GM13976 (cell line): ENCODE data around the gene ME3.

Experiments used
- DNase-seq: peaks from one replicate; pipeline ENCODE4 v3.0.0; 2012; ENCODE audit warnings: low spot score
- CTCF ChIP-seq: IDR thresholded peaks from 2 replicates; pipeline ENCODE4 v1.5.1; 2012; ENCODE audit warnings: borderline replicate concordance, mild to moderate bottlenecking; ENCODE audit not compliant: insufficient read depth; ENCODE audit errors: extremely low read depth, missing control alignments, control extremely low read depth
- in situ Hi-C: fragments of 300-500 bp; cut with MboI; formaldehyde crosslinking; loops from one replicate; pipeline ENCODE4 v1.12.0; 2022; ENCODE audit warnings: low sequenced_read_pairs, mixed read lengths, inconsistent platforms; ENCODE audit not compliant: unreplicated experiment

The ME3 gene

GRCh38 chr11:86627776-86628455, 44.5 kb downstream of the ME3 start:
- in situ Hi-C loops: no loop called here
- TF ChIP-seq CTCF: no peak
- DNase-seq: no peak

GRCh38 chr11:86625981-86626380, 46.4 kb downstream of the ME3 start:
- DNase-seq: no peak
- in situ Hi-C loops: no loop called here
- TF ChIP-seq CTCF: no peak

- TF ChIP-seq CTCF: no peak
- in situ Hi-C loops: no loop called here
- no peak for DNase-seq
Observed at GRCh38 chr11:86625544-86625943, 46.9 kb downstream of the ME3 start.

- DNase-seq: no peak
- TF ChIP-seq CTCF: no peak
- in situ Hi-C loops: loop anchor here (25.0 kb wide), 1 partner anchor 188 kb away; the partner anchor contains the start of gene PRSS23
Observed at GRCh38 chr11:86624366-86624765, 48.0 kb downstream of the ME3 start.

GRCh38 chr11:86623736-86624135, 48.7 kb downstream of the ME3 start:
- DNase-seq: no peak
- no peak for TF ChIP-seq CTCF
- in situ Hi-C loops: loop anchor here (25.0 kb wide), 1 partner anchor 189 kb away; the partner anchor contains the start of gene PRSS23

- TF ChIP-seq CTCF: no peak
- in situ Hi-C loops: loop anchor here (25.0 kb wide), 1 partner anchor 189 kb away; the partner anchor contains the start of gene PRSS23
- no peak for DNase-seq
Observed at GRCh38 chr11:86623041-86623621, 49.3 kb downstream of the ME3 start.
